Hepatocyte (in vitro differentiated cells): ENCODE results near the gene CYP2A6. TPM values are rescaled to one million over a fixed set of nuclear protein-coding genes. Genes with fewer than 3 reads are reported as not detected.

Source experiments
- DNase-seq: peaks from one replicate; pipeline ENCODE4 v3.0.0-alpha.2; 2016; ENCODE audit warnings: low spot score
- H2AFZ ChIP-seq: fragments of 200-600 bp; sonication (generic); 2 replicates; pipeline ENCODE4 v1.6.0; 2016; ENCODE audit warnings: antibody characterized with exemption, mild to moderate bottlenecking
- H3K27ac ChIP-seq: fragments of 200-600 bp; sonication (generic); 2 replicates; pipeline ENCODE4 v1.5.1; 2016; ENCODE audit warnings: mild to moderate bottlenecking
- H3K27me3 ChIP-seq: fragments of 200-600 bp; sonication (generic); 2 replicates; pipeline ENCODE4 v1.6.1; 2016
- H3K36me3 ChIP-seq: fragments of 200-600 bp; sonication (generic); replicated peaks from 2 replicates; pipeline ENCODE4 v1.5.1; 2016; ENCODE audit warnings: low read depth; ENCODE audit not compliant: insufficient read depth
- H3K4me1 ChIP-seq: fragments of 200-600 bp; sonication (generic); 2 replicates; pipeline ENCODE4 v1.5.1; 2016; ENCODE audit warnings: mild to moderate bottlenecking, moderate library complexity; ENCODE audit not compliant: insufficient read depth
- H3K4me2 ChIP-seq: fragments of 200-600 bp; sonication (generic); 2 replicates; pipeline ENCODE4 v1.6.0; 2016
- H3K4me3 ChIP-seq: fragments of 200-600 bp; sonication (generic); 2 replicates; pipeline ENCODE4 v1.5.1; 2016; ENCODE audit warnings: mild to moderate bottlenecking
- H3K79me2 ChIP-seq: fragments of 200-600 bp; sonication (generic); 2 replicates; pipeline ENCODE4 v1.6.0; 2017; ENCODE audit warnings: mild to moderate bottlenecking
- H3K9me2 ChIP-seq: fragments of 200-600 bp; sonication (generic); replicated peaks from 2 replicates; pipeline ENCODE4 v1.6.0; 2017; ENCODE audit warnings: mild to moderate bottlenecking; ENCODE audit not compliant: insufficient read depth
- H3K9me3 ChIP-seq: fragments of 200-600 bp; sonication (generic); 2 replicates; pipeline ENCODE4 v1.5.1; 2016; ENCODE audit warnings: low read depth, mild to moderate bottlenecking
- H4K20me1 ChIP-seq: fragments of 200-600 bp; sonication (generic); 2 replicates; pipeline ENCODE4 v1.6.0; 2016; ENCODE audit warnings: mild to moderate bottlenecking; ENCODE audit not compliant: insufficient read depth, poor library complexity, severe bottlenecking
- CTCF ChIP-seq: fragments of 200-600 bp; sonication (generic); IDR thresholded peaks from 2 replicates; pipeline ENCODE4 v1.5.1; 2016; ENCODE audit warnings: antibody characterized with exemption, mild to moderate bottlenecking; ENCODE audit not compliant: poor library complexity
- EZH2 ChIP-seq: fragments of 200-600 bp; sonication (generic); IDR thresholded peaks from 2 replicates; pipeline ENCODE4 v1.6.1; 2016; ENCODE audit warnings: antibody characterized with exemption, mild to moderate bottlenecking, borderline replicate concordance
- EZH2phosphoT487 ChIP-seq: fragments of 200-600 bp; sonication (generic); IDR thresholded peaks from one replicate; pipeline ENCODE4 v1.6.1; 2018; ENCODE audit warnings: antibody characterized with exemption, mild to moderate bottlenecking, low read depth, moderate library complexity; ENCODE audit not compliant: unreplicated experiment, severe bottlenecking
- WGBS: methylation state at CpG from one replicate; pipeline ENCODE4 v1.1.6; 2016; ENCODE audit warnings: low lambda C conversion rate; ENCODE audit errors: missing lambda C conversion rate; 5-methylcytosine and 5-hydroxymethylcytosine counted together
- polyA plus RNA-seq: library from polyadenylated mRNA; unstranded; fragments of >200 nt; fragmentation: Nextera tagmentation; extraction: Ambion mirVana; gene quantifications from 2 replicates; pipeline ENCODE4 v1.2.1, GENCODE V29; 2016
- total RNA-seq: library from RNA; depleted of rRNA; stranded (reverse); fragments of >200 nt; gene quantifications from 2 replicates; pipeline ENCODE4 v1.2.3, GENCODE V29; 2014

CYP2A6 gene
- total and polyA plus RNA-seq, 2 experiments from 2014 or later, result 0.50 to 1.1 TPM

GRCh38 chr19:40810160-40810559, 40.1 kb downstream of the CYP2A6 start:
- H3K27ac ChIP-seq, result peak overlapping the region; percentile 98
- H3K27me3 ChIP-seq, result no peaks in the 10 kb centered on the region
- no peak overlapping the region for H3K4me3 ChIP-seq
- H3K36me3 ChIP-seq, result no peaks in the 10 kb centered on the region
- no peaks in the 10 kb centered on the region for H3K9me2 ChIP-seq
- H3K79me2 ChIP-seq, result peaks cover 27% of the 10 kb centered on the region
- H3K9me3 ChIP-seq, result no peaks in the 10 kb centered on the region
- no peak overlapping the region for H2AFZ ChIP-seq
- TF ChIP-seq EZH2phosphoT487, result no peak
- H4K20me1 ChIP-seq, result peaks cover 18% of the 10 kb centered on the region
- no peak for DNase-seq
- peaks cover 47% of the 10 kb centered on the region for H3K4me1 ChIP-seq
- H3K4me2 ChIP-seq, result peak overlapping the region; percentile 91
- WGBS, result 55% methylated on average over 11 of the region's 14 CpGs

- Histone ChIP-seq H3K79me2 (peaks cover 33% of the 10 kb centered on the region), H4K20me1 (peaks cover 24% of the 10 kb centered on the region), H3K36me3 (no peaks in the 10 kb centered on the region), H3K9me2 (no peaks in the 10 kb centered on the region), H3K27ac (peak overlapping the region; percentile 98), H2AFZ (no peak overlapping the region), H3K4me3 (no peak overlapping the region), H3K9me3 (no peaks in the 10 kb centered on the region), H3K4me1 (peaks cover 53% of the 10 kb centered on the region), H3K4me2 (peak overlapping the region; percentile 91), H3K27me3 (no peaks in the 10 kb centered on the region)
- TF ChIP-seq CTCF (no peak), EZH2phosphoT487 (no peak), EZH2 (no peak)
- WGBS, result 97% methylated on average over 39 of the region's 39 CpGs
- DNase-seq, result no peak
Observed at GRCh38 chr19:40809358-40810086, 40.7 kb downstream of the CYP2A6 start.

- peaks cover 60% of the 10 kb centered on the region for H3K4me1 ChIP-seq
- H3K9me3 ChIP-seq, result no peaks in the 10 kb centered on the region
- no peak overlapping the region for H3K4me3 ChIP-seq
- no peak overlapping the region for H3K27ac ChIP-seq
- TF ChIP-seq CTCF (no peak), EZH2 (no peak), EZH2phosphoT487 (no peak)
- no peak overlapping the region for H2AFZ ChIP-seq
- no peaks in the 10 kb centered on the region for H3K36me3 ChIP-seq
- peaks cover 43% of the 10 kb centered on the region for H3K79me2 ChIP-seq
- 100% methylated on average over 5 of the region's 5 CpGs for WGBS
- H3K9me2 ChIP-seq, result no peaks in the 10 kb centered on the region
- no peak for DNase-seq
- peaks cover 33% of the 10 kb centered on the region for H4K20me1 ChIP-seq
- no peaks in the 10 kb centered on the region for H3K27me3 ChIP-seq
- H3K4me2 ChIP-seq, result no peak overlapping the region
Observed at GRCh38 chr19:40808497-40808896, 41.8 kb downstream of the CYP2A6 start.

GRCh38 chr19:40808021-40808325, 42.3 kb downstream of the CYP2A6 start:
- H3K9me3 ChIP-seq, result no peaks in the 10 kb centered on the region
- no peak for TF ChIP-seq EZH2phosphoT487
- no peak for TF ChIP-seq CTCF
- no peak for TF ChIP-seq EZH2
- 100% methylated on average over 2 of the region's 2 CpGs for WGBS
- no peak overlapping the region for H2AFZ ChIP-seq
- H3K4me1 ChIP-seq, result peaks cover 60% of the 10 kb centered on the region
- H3K36me3 ChIP-seq, result no peaks in the 10 kb centered on the region
- H3K4me2 ChIP-seq, result no peak overlapping the region
- no peak for DNase-seq
- H4K20me1 ChIP-seq, result peaks cover 38% of the 10 kb centered on the region
- peaks cover 49% of the 10 kb centered on the region for H3K79me2 ChIP-seq
- H3K27me3 ChIP-seq, result no peaks in the 10 kb centered on the region
- H3K9me2 ChIP-seq, result no peaks in the 10 kb centered on the region
- no peak overlapping the region for H3K4me3 ChIP-seq
- no peak overlapping the region for H3K27ac ChIP-seq
